GM18519 (cell line): ENCODE measurements around the gene EPHA4.

Source experiments
- ATAC-seq: cut with Tn5 transposase; IDR thresholded peaks from one replicate; pipeline ENCODE4 v1.9.1; 2021; ENCODE audit warnings: mild to moderate bottlenecking, moderate library complexity; ENCODE audit not compliant: unreplicated experiment, low FRiP score

The EPHA4 gene

DNA sequence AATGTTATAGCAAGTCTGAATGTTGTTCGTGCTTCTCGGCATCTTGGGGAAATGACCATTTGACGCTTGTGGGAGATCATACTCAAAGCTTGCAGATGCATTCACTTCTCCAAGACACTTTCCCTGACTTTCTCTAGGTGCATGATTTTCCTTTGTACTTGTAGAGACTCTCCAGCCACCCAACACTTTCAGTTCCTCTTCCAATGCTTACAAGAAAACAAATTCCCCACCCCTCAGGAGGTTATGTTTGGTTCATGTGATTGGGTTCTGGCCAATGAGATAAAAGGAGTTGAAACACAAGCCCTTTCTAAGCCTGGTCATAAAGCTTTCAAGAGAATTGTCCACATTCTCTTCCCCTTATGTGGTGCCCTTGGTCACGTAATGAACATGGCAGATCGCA is 156.3 kb downstream of the EPHA4 start:
- no peak for ATAC-seq

DNA sequence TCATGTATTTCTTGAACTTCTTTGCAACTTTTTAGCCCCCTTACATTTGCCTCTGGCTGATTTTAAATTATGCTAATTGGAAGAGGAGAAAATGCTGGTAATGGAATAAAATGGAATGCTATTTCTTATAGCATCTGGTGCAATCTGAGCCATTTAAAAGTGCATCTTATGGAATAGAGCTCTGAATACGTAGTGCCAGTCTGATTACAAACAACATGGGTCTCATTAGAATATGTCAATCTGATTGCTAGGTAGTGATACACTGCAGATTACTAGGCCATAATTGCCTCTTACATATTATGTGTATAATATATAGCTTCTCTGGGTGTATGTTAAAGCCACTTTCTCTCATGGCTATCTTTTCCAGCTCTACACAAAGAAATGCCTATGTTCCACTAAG is 159.1 kb downstream of the EPHA4 start:
- no peak for ATAC-seq

DNA sequence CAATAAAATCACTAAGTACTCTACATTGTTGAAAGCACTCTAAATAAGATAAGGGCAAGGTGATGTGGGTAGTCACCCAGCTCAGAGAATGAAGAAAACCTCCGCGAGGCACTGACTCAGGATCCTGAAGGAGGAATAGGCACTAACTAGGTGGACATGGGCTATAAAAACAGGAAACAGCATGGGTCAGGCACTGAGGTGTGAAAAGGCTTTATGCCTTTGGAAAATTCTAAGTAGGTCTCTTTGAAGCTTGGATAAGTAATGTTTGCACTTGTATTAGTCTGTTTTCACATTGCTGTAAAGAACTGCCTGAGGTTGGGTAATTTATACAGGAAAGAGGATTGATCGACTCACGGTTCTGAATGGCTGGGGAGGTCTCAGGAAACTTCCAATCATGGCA is 161.6 kb downstream of the EPHA4 start:
- ATAC-seq = no peak

DNA sequence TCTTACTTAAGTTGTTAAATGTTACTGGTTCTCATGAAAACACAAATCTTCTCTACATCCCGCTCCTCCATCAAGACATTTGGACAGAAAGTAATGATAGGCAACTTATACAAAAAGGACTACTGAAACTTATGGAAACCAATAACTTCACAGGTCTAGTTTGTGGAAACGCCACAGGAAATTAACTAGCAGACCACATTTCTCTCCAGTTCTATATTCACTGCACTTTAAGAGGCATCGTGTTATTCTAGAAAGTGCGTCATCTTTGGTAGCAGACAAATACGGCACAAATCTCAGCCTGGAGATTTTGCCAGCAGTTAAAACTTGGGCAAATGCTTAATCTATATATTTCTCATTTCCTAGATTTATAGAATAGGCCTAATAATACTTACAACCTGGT is 164.3 kb downstream of the EPHA4 start:
- no peak for ATAC-seq

DNA sequence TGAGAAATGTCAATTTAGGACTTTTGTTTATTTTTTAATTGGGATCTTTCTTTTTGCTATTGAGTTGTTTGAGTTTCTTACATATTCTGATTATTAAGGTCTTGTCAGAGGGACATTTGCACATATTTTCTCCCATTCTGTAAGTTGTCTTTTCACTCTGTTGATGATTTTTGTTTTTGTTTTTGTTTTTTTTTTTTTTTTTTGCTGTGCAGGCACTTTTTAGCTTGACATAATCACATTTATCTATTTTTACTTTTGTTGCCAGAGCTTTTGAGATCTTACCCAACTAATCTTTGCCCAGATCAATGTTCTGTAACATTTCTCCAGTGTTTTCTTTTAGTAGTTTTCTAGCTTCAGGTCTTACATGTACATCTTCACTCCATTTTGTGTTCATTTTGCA is 166.6 kb downstream of the EPHA4 start:
- no peak for ATAC-seq

DNA sequence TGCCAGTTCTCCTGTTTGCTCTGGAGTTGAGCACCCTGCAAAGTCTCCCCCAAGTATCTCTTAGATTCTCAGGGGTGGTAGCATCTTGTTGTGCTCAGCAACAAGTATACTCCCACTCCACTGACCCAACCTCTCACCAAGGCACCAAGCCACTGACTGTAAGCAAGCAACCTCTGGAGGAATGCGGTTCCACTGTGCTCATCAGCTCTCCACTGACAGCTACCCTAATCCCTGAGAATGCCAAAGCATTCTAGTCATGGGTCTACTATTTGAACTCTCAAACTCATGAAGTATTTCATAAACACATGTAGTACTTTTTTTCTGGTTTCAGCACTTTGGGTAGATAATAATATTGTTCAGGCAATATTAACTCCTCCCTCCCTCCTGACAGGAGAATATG is 170.0 kb downstream of the EPHA4 start:
- ATAC-seq = no peak

DNA sequence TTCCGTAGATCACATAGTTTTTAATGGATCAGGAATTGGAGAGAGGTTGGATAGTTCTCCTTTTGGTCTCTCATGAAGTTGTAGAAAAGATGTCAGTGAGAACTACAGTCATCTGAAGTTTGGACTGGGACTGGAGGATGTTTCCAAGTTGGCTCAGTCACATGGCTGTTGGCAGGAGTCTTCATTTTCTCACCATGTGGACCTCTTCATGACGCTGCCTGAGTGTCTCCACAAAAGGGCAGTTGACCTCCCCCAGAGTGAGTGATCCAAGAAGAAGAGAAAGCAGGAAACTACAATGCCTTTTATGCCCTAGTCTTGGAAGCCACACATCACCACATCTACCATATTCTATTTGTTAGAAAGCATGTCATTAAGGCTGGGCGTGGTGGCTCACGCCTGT is 171.7 kb downstream of the EPHA4 start:
- no peak for ATAC-seq

DNA sequence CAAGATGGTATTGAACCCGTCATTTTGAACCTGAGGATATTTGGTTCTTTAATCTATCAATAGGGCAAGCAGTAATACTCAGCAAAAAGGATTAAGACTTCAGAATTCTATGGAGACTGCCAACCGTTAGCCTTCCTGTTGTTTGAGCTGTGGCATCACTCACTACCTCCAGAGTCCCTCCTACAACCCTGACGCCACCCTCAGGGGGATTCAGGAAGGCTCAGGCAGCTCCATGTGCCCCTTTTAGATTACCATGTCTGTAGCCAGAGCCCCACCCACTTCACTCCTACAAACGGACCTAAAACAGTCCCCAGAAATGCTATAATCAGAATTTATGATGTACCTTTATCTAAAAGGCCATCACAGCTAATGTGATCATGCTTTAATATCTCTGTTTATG is 172.9 kb downstream of the EPHA4 start:
- no peak for ATAC-seq

DNA sequence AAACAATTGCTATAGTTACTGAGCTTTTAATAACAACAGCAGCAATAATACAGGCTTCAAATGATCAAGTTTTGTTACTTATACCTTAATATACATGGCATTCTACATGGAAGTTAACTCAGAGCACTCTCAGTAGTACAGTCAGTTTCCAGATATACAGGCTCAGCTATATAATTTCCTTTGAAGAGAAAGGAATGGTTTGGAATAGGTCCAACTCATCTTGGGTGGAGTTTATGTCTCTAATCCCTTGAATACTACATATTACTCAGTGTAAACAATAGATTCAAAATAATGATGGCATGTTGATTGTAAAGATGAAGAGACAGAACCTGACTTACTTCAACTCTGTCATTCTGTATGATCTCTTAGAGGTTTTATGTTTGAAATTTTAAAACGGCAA is 174.9 kb downstream of the EPHA4 start:
- ATAC-seq = no peak

DNA sequence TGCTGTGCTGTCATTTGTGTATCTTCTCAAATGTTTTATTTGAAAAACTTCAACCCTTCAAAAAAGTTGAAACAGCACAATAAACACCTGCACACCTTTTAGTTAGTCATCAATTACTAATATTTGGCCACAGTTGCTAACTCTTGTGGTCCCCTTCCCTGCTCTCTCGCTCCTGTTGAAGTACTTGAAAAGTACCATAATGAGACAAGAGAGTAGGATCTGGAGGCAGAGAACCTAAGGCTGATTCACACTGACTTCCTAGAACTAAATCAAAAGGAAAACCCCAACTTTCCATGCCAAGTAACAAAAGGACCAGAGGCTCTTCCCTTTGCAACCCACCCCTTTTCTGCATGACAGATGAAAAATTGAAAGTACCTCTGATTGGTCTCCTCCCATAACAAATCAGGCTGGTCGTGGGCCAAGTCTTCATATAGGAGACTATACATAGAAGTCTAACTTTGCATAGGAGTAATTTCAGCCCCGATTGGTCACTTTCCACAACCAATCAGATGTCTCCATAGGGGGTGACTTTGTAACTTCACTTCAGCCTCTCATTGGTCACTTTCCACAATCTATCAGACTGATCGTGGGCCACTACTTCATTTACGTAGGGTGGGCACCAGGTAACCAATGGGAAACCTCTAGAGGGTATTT is 179.7 kb downstream of the EPHA4 start:
- ATAC-seq = no peak

DNA sequence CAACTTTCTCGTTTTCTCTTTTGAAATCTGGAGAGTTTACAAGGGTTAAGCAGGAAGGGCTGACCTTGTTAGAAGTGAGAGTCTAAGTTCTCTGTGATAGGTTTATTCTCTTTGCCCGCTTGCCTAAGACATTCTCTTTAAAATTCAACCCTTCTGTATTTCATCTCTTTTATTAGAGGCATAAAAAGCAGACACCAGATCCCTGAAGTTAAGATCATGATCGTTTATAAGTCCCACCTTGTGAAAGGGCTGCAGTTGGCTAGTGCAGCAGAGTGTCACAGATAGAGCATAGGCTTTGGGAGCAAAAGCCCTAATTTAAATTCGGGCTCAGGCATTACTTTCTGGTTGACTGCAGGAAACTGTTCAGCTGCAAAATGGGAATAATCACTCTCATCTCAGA is 181.2 kb downstream of the EPHA4 start:
- no peak for ATAC-seq

DNA sequence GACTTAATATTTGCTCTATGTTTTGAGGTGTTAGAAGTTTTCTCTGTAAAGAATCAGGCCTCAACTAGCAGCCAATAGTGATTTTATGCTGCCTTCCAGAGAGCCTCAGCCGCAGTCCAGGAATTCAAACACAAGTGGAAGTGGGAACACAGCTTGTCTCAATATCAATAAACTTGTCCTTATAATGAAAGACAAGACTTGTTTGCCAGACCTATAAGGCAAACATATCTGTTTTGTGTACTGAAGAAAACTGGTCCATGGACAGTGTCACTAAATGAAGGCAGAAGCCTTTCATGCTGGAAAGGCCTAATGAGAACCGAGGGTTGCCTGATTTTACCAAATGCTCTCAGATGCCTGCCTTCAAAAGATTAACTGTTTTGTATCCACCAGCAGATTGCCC is 182.2 kb downstream of the EPHA4 start:
- ATAC-seq = no peak

DNA sequence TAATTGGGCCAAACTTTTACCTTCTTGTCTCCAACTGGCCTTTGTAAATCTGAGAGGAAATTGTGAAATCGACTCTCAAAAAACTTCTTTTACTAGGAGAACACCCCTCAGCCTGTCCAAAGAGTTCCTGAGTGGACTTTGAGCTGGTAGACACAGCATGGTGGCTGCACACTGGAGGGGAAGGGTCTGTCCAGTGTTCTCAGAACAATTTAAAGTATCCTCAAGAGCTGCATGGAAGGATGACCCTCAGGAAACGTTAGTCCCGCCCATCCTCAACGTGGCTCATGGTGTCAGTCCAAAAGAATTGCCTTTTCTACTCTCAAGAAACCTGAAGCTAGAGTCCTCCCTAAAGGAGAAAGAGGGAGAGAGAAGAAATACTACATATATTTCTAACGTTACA is 182.7 kb downstream of the EPHA4 start:
- ATAC-seq = no peak

DNA sequence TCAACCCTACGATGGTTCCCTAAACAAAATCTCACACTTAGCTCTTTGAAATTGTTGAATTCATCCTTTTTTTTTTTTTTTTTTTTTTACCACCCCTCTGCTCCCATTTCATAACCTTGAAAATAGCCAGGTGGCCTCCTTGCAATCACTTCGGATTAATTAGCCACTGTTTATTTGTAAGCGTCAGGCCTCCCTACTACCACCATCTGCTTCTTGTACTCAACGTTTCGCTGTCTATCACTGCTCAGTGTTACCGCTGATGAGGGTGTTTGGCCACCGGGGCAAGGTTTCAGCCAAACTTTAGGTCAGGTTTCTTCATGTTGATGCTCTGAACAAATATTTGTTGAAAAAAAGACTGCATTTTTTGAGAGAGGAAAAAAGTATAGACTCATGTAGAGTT is 183.2 kb downstream of the EPHA4 start:
- no peak for ATAC-seq

DNA sequence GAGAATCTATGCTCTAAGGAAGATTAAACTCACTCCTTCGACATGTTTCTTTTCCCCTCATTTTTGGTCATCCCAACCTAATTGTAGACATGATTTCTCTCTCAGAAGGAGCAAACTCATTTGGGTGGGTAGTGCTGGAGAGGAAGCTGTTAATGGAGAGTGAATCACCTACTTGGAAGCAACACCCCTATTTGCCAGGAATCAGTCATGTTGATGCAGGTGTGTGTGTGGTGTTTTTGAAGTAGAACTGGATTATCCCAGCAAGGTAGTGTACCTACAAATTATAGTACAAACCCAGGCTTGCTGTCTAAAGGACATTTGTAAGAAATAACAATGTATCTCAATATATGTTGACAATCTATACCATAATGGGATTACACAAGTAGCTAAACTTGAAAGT is 186.4 kb downstream of the EPHA4 start:
- ATAC-seq = no peak

DNA sequence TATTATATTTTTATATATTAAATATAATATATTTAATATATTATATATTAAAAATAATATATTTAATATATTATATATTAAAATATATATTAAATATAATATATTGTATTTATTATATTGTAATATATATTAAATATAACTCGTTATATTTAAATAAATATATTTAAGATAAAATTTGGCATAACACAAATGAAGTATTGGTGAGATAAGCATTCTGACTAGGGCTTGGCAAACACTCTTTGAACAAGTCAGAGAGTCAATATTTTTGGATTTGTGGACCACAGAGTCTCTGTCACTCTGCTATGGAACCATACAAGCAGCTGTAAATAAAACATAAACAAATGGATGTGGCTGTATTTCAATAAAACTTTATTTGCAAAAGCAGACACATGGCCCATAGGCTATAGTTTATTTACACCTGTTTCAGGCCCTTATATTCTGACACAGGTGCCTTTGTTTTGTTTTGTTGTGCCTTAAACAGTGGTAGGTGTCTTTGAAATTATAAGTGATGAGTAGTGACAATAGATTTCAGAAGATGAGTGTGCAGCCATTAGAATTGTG is 190.1 kb downstream of the EPHA4 start:
- no peak for ATAC-seq

DNA sequence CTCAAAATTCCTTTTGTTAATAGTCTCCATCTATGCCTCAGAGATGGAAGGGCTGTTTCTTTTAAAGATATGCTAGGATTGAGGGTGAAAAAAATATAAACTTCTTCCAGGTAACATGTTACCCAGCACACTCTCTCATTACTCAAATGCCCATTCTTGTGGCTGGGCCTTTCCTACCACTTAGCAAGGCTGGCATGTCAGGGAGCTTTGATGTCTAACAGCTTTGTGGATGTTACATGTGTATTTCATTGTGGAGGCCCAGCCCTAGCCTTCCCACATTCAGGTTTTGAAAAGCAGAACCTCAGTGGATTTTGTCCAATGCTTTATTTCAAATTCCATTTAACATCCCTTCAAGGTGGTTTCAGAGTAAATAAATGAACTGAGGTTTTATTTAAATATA is 191.4 kb downstream of the EPHA4 start:
- ATAC-seq = no peak

DNA sequence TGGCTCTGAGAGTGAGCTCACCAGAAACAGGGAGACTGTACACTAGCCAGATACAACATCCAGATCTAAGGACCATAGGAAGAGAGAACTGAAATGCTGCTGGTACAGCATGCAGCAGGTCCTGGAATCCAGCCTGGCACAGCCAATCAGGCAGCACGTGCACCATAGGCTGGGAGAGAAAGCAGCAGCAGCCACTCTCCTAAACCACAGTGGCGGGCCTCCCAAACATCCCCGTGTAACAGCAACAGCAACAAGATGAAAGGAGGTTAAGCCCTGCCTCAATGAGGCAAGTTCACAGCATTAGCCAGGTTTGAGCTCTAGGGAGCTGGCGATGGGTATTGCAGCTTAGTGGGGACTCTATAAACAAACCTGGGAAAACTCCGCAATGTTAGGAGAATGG is 192.0 kb downstream of the EPHA4 start:
- no peak for ATAC-seq

DNA sequence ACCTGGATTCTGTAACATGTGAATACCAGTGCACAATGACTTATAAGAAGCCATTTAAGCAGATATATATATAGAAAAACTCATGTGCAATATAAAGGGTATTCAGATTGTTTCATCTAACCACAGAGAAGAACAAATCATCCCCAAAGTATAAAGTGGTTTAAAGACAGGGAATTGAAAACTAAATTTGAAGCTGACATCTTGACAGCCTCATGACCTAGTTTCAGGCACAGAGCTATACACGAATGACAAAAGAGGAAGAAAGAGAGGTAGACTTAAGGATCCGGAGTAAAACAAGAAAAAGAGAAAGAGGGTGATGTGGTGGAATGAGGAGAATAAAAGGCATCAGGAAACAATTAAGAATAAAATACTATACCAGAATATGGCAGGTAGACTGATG is 194.5 kb downstream of the EPHA4 start:
- ATAC-seq = no peak

DNA sequence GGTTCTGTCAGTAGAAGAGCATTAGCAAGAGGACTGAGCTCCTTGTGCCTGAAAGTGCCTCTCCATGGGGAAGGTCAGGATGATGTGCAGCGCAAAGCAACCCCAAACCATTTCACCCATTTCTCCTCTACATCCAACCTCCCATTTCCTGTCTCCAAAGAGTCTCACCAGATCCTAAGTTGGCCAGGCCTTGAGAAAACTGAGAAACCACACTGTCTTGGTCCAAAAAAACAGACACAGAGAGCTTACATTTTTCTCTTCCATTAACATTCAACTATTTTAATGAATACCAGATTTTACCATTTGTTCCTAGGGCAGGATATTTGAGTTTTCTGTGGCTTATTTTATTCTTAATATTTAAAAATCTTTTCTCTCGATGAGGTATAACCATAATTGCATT is 195.0 kb downstream of the EPHA4 start:
- no peak for ATAC-seq

DNA sequence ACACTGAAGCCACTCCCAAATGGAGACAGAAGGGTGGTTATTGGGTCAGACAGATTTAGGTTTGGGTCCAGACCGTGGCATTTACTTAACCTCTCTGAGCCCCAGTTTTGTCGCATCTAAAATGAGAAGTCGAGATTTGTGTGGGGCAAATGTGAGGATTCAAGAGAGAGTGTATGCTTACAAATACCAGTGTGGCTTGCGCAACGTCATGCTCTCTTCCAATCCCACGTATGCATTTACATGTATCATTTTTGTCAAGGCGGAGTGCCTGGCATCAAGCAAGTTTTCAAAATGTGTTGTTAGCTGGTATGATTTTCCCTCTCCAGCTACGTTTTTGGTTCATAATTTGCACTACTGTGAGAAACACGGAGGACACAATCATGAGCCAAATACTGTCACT is 197.9 kb downstream of the EPHA4 start:
- ATAC-seq = no peak

DNA sequence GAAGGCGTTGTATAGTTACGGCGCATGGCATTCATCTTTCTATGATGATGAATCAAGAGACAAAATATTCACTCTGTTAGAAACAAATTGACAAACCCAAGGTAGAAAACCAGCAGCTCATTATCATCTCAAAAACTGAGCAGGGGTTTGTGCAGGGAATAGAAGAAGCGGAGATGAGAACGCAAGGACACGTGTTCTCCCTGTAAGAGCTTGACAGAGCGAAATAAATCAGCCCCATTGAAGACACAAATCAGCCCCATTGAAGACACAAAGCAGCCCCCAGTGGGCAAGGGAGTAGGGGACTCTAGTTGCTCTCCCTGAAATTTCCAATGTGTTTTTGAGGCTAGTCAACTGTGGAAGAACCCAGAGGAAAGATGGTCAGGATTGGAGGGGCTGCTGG is 199.2 kb downstream of the EPHA4 start:
- no peak for ATAC-seq
